Endometrial microvascular endothelial cells (primary cell): ENCODE measurements around the gene ATPAF2. TPM values are rescaled to one million over a fixed set of nuclear protein-coding genes. Genes with fewer than 3 reads are reported as not detected.

Experiments used
- in situ Hi-C: cut with HindIII; loops from 2 replicates; pipeline ENCODE4 v1.10.0; 2017; ENCODE audit warnings: low sequenced_read_pairs, low pct_unique_long_range_greater_than_20kb; ENCODE audit errors: inconsistent ontology term
- total RNA-seq: library from RNA; depleted of rRNA; stranded (reverse); fragments of >200 nt; gene quantifications from one replicate; pipeline ENCODE4 v1.2.3, GENCODE V29; 2015; ENCODE audit errors: inconsistent ontology term

Gene ATPAF2
- total RNA-seq, 1 donor from 2014 or later, result 13.1 TPM

GRCh38 chr17:17972952-17973254, 66.1 kb downstream of the ATPAF2 start:
- in situ Hi-C loops, result no loop called here

GRCh38 chr17:17972126-17972951, 66.6 kb downstream of the ATPAF2 start, which contains the start of the genes DRC3 and TOM1L2:
TSS of gene DRC3 (plus strand) at chr17:17972862. CDS start at chr17:17977599, 4,737 bp downstream.
TSS of gene TOM1L2 (minus strand) at chr17:17972400. CDS start at chr17:17972313, 87 bp downstream.
- in situ Hi-C loops, result no loop called here

GRCh38 chr17:17971431-17972125, 67.4 kb downstream of the ATPAF2 start:
- in situ Hi-C loops, result no loop called here

GRCh38 chr17:17970699-17971430, 68.1 kb downstream of the ATPAF2 start:
- in situ Hi-C loops, result no loop called here

Other genes with a start within 250 kb of the ATPAF2 start
- gene SREBF1, start 202.2 kb downstream of the ATPAF2 start, total RNA-seq, result 49.8 TPM
- 68.5 TPM for gene TOM1L2, start 66.8 kb downstream of the ATPAF2 start, total RNA-seq
- 6.5 TPM for gene DRC3, start 66.3 kb downstream of the ATPAF2 start, total RNA-seq
- 9.5 TPM for gene GID4, start 240 bp upstream of the ATPAF2 start, total RNA-seq
- gene DRG2, start 48.8 kb upstream of the ATPAF2 start, total RNA-seq, result 80.5 TPM
- gene MYO15A, start 69.6 kb upstream of the ATPAF2 start, total RNA-seq, result not detected
- 104 TPM for gene ALKBH5, start 144.7 kb upstream of the ATPAF2 start, total RNA-seq
- gene LLGL1, start 186.5 kb upstream of the ATPAF2 start, total RNA-seq, result 47.8 TPM
- gene FLII, start 219.6 kb upstream of the ATPAF2 start, total RNA-seq, result 445 TPM
- gene MIEF2, start 221.5 kb upstream of the ATPAF2 start, total RNA-seq, result 9.8 TPM